Cardiac fibroblast (primary cell): ENCODE results near the gene GRAMD2B.
"Not testable (repeated sequence)": the region's sequence is repeated elsewhere in the genome, so short reads cannot be mapped to it uniquely, and the experiment has no call there.

Source experiments
- DNase-seq, 2 donors: peaks; one replicate each; pipeline versions ENCODE4 v3.0.0 to v3.0.0-alpha.2; 2010; ENCODE audit warnings: low read depth in 2 of 2
- H3K4me3 ChIP-seq, 2 donors: replicated peaks in 1 of 2; 1 replicate in 1 of 2; 2 replicates in 1 of 2; pipeline ENCODE4 v1.5.1; 2011; ENCODE audit warnings: low read depth in 2 of 2, low read length in 2 of 2, mild to moderate bottlenecking in 2 of 2, moderate library complexity in 1 of 2
- TF ChIP-seq, protein P1 (sequence below): IDR thresholded peaks from one replicate; pipeline ENCODE4 v1.5.1; 2011; ENCODE audit warnings: low read depth, mild to moderate bottlenecking, low read length, inconsistent platforms

GRAMD2B gene

GRCh38 chr5:126438267-126438666, 15.1 kb downstream of the GRAMD2B start:
- no peak for DNase-seq
- TF ChIP-seq, protein P1, sequence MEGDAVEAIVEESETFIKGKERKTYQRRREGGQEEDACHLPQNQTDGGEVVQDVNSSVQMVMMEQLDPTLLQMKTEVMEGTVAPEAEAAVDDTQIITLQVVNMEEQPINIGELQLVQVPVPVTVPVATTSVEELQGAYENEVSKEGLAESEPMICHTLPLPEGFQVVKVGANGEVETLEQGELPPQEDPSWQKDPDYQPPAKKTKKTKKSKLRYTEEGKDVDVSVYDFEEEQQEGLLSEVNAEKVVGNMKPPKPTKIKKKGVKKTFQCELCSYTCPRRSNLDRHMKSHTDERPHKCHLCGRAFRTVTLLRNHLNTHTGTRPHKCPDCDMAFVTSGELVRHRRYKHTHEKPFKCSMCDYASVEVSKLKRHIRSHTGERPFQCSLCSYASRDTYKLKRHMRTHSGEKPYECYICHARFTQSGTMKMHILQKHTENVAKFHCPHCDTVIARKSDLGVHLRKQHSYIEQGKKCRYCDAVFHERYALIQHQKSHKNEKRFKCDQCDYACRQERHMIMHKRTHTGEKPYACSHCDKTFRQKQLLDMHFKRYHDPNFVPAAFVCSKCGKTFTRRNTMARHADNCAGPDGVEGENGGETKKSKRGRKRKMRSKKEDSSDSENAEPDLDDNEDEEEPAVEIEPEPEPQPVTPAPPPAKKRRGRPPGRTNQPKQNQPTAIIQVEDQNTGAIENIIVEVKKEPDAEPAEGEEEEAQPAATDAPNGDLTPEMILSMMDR, result no peak
- no peak overlapping the region for H3K4me3 ChIP-seq

GRCh38 chr5:126438868-126439267, 15.7 kb downstream of the GRAMD2B start:
- no peak overlapping the region for H3K4me3 ChIP-seq
- TF ChIP-seq, protein P1, result no peak
- DNase-seq, result no peak

DNA sequence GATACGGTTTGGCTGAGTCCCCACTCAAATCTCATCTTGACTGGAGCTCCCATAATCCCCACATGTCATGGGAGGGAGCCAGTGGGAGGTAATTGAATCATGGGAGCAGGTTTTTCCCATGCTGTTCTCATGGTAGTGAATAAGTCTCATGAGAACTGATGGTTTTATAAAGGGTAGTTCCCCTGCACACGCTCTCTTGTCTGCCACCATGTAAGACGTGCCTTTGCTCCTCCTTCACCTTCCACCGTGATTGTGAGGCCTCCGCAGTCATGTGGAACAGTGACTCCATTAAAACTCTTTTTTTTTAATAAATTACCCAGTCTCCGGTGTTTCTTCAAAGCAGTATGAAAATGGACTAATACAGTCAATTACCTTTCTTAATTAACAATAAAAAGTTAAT, 16.5 kb downstream of the GRAMD2B start:
- not testable (repeated sequence) for H3K4me3 ChIP-seq, DNase-seq

- TF ChIP-seq, protein P1, result no peak
- no peak for DNase-seq
Measured at GRCh38 chr5:126441230-126441629, 18.0 kb downstream of the GRAMD2B start.

GRCh38 chr5:126443374-126443851, 20.2 kb downstream of the GRAMD2B start:
- no peak overlapping the region for H3K4me3 ChIP-seq
- TF ChIP-seq, protein P1, result no peak
- peak in 1 of 2 donors; percentile 18 for DNase-seq

More at GRCh38 chr5:126441230-126441629, 18.0 kb downstream of the GRAMD2B start:
- no peak overlapping the region for H3K4me3 ChIP-seq

DNA sequence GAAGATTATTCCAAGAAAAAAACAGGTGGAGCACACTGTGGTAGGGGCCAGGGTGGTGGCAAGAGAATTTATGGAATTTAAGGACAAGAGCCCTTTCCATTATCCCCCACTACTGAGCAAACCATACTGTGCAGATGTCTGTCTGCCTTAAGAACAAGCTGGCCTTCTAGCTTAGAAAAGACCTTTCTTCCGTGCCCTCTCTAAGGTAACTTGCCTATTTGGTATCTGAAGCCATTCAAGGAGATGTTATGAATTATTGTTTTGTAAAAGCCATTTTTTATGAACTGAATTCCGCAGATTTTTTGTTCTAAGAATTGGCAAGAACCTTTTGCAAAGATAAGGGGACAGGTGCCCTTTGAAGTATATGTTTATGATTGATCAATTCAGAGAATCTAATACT, 20.9 kb downstream of the GRAMD2B start:
- no peak for DNase-seq
- no peak overlapping the region for H3K4me3 ChIP-seq
- TF ChIP-seq, protein P1, result no peak

- H3K4me3 ChIP-seq, result no peak overlapping the region
- TF ChIP-seq, protein P1, result no peak
- peak in 1 of 2 donors; percentile 18 for DNase-seq
Measured at GRCh38 chr5:126445502-126446174, 22.4 kb downstream of the GRAMD2B start.
